HG03521 (cell line): Measurements from ENCODE around the gene C8A.

Experiments used
- ATAC-seq: cut with Tn5 transposase; IDR thresholded peaks from one replicate; pipeline ENCODE4 v1.9.1; 2021; ENCODE audit warnings: mild to moderate bottlenecking, moderate library complexity; ENCODE audit not compliant: unreplicated experiment

Gene C8A

DNA sequence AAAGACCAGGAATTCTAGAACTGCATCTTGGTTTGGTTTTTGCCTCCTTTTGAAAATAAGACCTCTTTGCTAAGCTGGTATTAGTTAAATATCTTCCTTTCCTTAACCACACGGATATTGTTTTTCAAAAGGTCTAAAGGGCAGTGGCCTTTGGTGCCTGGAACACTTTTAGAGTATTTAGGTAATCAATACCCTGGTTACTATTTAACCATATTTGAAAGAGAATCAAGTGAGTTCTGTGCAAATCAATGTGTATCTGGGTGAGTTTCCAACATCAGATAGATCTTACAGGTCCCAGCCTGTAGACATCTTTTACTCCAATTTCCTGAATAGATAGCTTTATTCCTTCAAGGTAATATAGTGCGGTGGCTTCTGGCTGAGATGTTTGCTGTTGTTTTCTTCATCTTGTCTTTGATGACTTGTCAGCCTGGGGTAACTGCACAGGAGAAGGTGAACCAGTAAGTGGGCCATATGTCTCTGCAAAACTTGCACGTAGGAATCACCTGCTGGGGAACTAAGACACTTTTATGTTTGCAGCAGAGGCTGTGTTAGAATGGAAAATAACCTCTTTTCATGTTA is at the start of gene C8A:
TSS of gene C8A (plus strand) at position 277 of the 579 bp plus-strand sequence. CDS start at position 382, 105 bp downstream.
- no peak for ATAC-seq

DNA sequence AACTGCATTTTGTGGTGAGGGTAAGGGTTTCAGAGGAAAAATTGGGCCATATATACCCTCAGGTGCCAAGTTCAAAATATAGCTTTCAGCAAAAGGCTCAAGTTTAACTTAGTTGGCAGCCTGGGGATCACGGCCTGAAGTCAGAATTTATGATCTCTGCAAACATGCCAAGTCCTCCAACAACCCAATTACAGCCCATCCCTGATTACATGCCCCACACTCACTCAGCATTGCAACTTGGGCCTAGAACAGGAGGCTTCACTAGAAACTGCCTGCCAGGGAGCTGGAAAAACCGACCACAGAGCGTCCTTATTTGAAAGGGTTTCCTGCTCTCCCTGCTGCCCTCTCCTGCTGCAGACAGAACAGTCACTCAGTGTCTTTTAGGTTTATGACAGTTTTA is 47.8 kb upstream of the C8A start:
- no peak for ATAC-seq

DNA sequence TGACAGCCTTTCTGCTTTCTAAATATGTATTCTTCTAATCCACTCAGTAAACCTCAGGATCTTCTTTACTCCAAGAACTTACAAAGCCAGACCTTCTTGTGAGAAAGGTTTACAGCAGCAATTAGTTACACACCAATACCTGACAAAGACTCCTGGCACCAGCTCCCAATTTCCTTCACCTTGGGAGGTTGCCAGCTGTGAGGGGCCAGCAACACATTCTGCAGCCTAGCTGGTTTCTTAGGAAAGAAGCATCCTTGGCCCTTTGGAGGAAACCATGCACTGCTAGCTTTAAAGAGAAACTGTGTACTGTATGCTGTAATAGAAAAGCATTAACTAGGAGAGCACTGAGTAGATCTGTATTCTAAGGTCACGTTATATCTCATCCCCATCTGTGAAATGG is 46.2 kb upstream of the C8A start:
- no peak for ATAC-seq

DNA sequence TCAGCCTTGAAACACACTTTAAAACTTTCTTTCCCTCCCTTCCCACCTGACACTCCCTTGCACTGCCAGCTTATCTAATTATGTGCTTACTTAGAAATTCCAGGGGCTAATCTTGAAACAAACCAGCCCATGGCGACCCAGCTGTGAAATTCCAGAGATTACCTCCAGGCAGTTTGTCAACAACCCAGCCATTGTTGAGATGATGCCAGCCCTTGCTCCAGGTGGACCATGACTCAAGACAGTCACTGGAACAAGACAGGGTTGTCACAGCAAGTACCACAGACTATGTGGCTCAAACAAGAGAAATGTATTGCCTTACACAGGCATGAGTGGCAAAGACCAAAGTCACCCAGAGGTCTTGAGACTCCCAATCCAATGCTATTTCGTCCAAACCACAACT is 43.3 kb upstream of the C8A start:
- ATAC-seq: no peak

DNA sequence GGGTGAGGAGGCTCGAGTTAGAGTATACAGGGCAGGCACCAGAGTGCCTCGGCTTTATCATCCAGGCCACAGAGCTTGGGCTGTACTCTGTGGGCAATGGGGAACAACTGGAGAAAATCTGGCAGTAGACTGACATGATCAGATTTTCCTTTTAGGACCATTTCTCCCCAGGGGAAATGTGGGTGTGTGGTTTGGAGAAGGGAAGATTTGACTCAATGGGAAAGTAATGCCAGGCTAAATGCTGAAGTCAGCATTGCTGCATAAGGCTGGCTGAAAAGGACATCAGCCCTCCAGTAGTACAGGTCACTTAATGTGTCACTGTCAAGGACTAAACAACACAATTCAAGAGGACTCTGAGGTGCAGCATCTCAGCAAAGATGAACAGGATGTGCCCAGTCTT is 40.4 kb upstream of the C8A start:
- ATAC-seq: no peak

DNA sequence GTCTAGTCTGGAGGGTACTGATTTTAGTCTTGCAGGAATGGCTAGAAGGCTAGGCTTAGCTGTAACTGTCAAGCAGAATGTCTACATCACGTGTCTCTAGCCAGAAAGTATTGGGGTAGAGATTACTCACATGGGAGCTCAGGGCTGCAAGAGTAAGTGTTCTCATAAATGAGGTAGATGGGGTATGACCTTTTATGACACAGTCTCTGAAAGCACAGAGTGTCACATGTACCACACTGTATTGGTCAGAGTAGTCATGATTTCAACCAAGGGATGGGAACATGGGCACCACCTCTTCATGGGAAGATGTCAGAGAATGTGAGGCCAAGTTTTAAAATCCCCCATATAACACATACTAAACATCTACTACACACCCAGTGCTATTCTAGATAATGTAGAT is 38.3 kb upstream of the C8A start:
- no peak for ATAC-seq

DNA sequence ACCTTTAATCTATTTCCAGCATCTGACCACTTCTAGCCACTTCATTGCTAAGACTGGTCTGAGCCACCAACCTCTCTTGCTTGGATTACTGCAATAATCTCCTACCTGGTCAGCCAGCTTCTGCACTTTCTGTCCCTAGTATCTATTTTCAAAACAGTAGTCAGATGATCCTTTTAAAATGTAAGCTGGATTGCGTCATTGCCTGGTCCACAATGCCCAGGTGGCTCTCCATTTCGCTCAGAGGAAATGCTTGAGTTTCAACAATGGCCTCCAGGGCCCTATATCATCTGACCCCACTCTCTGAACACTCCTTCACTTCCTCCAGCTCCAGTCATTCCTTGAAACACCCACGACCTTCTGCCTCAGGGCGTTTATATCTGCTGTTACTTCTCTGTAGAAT is 37.7 kb upstream of the C8A start:
- no peak for ATAC-seq

DNA sequence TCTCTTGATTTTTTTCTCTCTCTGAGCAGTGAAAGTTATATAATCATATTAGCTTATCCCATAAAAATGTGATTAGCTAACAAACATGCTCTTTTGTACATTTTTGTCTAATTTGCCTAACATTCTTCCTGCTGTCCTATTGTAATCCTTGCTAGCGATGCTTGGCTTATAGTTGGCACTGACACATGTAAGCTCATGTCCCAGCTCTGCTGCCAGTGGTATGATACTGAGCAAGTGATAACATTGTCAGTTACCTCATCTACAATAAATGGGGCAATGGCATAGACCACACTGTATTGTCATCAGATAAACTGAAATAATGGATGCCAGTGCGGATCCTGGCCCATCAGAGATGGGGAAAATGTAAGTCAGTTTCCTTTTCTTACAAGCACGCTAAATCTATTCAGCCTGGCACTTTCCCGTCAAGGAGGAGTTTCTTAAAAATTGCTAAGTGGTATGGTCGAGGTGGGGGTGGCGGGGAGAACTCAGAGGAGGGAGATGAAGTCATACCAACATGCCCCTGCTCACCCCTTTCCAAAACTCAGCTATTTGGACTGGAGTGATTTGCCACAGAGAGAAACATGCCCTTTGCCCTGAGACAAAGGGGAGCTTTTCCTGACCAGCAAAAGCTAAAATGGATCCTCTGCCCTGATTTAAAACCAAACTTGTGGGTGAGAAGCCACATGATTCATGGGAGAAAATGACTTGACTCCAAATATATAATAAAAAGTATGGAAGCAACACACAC is 36.7 kb upstream of the C8A start:
- no peak for ATAC-seq

DNA sequence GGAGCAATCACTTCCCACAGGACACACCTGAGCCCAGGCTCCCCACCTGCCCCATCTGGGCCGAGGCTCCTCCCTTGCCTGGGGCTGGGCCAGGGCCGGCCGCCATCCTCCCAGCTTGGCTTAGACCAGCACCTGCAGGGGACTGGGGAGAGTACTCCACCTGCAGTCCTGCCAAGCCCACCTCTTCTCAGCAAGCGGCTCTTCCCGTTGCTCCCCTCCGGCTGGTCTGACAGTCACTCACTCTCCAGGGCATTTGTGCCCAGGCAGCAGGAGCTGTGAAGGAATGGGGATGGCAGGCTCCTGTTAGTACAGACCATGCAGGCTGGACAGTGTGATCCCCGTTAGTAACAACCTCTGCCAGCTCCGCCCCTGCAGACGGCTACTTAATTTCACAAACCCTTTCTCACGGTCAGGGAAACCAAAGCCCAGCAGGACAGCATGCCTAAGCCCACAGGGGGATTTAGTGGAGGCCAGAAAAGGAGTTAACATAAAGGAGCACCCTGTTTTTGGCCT is 35.2 kb upstream of the C8A start, which contains the start of gene FYB2:
TSS of gene FYB2 (minus strand) at position 18 of the 513 bp plus-strand sequence. CDS start 114 bp downstream, outside the sequence.
- no peak for ATAC-seq

DNA sequence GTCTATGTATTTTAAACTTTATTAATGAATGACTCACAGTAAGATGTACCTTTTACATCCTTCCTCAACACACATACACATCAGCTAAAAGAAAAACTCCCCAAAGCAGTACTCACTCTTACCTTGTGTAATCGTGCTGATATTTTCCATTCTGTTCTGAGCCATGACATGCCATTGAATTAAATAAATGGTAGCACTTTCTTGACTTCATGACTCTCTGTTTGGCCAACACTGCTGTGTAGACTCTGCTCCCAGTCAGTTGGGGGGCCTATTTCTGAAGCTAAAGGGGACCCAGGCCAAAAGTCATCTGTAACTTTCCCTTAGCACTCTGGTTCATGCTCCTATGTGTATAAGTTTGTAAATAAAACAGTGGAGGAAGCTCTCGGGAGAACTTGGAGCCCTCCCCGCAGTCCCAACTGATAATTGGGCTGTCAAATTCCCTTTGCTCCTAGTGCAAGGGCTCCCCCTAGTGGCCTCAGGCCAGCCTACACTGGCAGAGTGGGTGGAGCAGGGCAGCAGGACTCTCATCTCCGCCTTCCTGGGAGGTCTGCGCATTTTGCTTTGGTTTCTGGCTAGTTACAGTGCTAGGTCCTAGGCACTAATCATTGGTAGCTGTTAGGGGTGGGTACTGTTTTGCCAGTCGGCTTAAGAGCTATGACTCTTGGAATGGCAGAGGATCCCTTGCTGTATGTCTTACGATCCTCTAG is 33.7 kb upstream of the C8A start:
- ATAC-seq: peak; percentile 65

DNA sequence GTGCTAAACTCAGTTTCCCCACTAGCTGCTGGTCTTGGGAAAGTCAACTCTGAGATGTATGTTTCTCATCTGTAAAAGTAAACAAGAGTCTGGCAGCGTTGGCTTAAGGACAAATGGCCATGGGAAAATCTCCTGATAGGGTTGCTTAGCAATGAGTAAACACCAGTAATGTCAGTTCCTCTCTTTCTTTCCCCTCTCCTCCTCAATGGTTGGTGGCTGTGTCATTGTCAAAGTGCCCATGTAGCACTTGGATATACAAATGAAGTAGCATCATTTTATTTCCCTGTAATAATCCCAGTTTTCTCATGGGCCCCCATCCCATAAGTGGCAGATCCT is 33.2 kb upstream of the C8A start:
- no peak for ATAC-seq

DNA sequence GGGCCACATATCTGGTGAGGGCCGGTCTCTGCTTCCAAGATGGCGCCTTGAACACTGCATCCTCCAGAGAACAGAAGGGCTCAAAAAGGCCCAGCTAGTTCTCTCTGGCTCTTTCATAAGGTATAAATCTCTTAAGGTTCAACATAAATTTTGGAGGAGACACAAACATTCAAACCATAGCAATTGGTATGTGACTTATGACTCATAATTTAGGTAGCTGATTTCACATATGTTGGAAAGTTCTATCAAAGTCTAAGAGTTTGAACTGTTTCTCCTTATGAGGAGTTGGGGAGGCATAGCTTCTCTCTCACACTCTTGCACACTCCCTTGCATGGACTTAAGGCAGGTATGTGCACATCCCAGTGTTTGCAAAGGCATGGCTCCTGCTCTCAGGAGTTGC is 30.3 kb upstream of the C8A start:
- no peak for ATAC-seq

DNA sequence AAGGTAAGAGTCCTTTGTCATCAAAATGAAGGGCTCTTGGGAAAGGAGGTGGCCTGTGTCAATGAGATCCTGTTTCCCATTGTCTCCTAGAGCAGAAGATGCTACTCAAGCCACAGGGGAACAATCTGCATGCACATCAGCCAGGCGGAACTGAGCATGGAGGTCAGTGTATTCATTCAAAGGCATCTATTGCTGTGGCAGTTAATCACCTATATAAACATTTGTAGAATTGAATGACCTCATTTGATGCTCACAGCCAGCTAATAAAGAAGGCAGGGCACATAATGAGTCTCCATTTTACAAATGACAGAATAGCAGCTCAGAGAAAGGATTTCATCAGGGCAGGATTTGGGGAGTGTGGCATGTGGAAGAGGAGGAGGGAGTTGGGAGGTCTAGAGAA is 29.7 kb upstream of the C8A start:
- ATAC-seq: no peak

DNA sequence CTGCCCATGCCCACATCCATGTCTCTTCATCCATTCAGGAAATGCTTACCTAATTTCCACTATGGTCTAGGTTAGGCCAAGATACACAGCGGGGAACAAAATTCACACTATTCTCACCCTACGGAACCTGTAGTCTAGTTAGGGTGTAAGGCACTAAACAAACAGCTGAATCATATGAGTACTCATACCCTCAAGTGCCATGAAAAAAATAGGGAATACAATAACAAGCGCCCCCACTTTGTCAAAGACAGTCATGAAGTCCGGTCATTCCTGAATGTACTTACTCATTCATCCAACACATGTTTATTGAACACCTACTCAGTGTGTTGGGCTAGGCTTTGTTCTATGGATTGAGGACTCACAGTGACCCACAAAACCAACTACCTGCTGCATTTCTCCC is 29.2 kb upstream of the C8A start:
- ATAC-seq: no peak

DNA sequence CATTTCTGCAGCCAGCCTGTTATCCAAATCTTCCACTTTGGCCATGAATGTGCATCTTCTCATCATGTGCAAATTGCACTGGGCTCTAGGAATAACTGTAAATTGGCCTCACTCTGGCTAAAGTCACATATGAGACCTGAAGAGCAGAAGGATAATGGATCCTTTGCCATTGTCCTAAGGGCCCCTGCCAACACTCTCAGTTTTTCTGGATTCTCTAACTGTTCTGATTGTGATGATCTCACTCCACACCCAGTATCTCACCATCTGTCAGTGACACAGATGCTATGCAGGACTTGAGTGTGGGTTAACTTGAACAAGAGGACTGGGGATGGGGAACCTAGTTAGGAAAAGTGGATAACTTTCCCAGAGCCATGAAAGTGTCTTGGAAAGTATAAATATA is 26.9 kb upstream of the C8A start:
- no peak for ATAC-seq

DNA sequence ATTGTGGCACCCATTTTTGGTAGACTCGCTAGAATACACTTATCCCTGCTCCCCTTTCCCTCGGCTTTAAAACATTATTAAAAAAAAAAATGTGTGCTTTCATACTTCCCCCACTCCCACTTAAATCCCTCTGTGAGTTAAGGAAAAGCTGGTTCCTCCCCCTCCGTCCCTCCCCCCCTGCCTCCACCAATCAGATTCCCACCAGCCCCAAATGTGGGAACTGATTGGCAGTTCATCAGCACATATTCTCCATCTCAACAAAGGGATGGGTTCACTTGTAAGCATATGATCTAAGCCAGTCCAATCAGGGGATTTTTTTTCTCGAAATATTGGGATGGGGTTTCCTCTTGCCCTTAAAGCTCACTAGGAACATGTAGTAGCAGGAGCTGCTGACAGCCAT is 24.5 kb upstream of the C8A start:
- no peak for ATAC-seq

DNA sequence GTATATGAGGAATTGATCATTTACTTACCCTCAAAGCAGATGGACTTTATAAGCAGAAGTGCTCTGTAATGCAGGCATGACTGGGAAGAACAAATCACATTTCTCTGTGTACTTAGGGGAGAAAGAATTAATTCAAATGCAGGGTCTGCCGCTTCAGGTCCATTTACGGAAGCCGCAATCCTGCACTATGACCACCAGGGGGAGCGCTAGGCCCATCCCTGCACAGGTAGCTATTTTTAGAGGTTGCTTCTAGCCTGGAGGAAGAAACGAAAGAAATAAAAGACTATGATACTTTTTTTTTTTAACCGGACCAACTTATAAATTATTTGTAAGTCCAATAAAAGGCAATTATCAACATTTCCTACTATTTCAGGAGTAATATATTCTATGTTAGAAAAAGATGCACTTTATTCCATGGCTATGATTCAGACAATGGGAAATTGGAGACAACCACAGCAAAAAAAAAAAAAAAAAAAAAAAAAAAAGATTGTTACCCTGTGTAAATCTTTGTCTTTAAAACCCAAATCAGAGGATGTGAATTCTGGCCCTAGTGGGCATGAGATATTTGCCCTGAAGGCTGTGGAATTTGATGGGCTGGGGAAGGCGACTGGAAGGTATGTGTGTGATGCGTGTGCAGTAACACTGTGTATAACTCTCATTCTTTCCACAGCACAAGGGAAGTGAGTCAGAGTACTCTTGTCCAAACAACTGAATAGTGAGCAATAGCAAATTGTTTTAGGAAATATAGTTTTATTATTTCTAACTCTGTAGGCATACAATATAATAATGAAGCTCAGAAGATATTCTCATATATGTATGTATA is 22.5 kb upstream of the C8A start:
- no peak for ATAC-seq

DNA sequence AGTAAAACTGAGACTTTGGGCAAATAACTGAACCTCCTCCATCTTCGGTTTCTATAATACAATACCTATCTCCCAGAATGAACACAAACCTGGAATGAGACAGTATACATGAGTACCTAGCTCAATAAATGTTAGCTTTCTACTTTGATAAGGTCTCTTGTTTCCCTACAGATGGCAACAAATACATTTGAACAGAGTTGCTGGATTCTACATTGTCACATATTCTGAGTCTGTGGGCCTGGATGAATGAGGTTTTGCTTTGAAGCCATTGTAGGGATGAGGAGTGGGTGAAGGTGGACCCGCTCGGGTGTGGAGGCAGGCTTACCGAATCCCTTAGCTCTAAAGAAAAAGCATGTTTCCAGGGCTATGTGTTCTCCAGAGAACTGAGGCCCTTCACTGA is 21.5 kb upstream of the C8A start:
- no peak for ATAC-seq

DNA sequence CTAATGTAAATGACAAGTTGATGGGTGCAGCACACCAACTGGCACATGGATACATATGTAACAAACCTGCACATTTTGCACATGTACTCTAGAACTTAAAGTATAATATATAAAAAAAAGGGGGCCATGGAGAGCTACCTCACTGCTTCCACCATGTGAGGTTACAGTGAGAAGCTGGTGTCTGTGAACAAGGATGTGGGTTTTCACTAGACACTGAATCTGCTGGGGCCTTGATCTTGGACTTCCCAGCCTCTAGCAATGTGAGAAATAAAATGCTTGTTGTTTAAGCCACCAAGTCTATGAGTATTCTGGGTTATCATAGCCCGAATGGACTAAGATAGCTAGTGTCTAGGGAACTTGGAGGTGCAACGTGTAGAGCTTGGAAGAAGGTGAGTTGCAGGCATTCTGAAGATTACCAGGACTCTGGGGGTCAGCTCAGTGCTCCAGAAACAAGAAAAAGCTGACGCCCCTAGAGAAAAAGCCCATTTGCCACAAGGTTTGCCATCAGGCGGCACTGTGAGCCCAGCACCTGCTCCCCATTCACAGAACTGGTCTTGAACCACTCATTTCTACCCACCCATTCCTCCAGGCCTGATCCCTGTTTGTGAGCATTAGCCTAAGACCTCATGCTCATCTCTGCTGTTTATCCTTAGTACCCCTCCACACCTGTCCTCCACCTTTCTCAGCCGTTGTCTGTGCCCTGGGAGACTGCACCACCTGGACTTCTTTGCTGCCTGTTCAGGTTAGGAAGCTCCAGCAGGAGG is 20.3 kb upstream of the C8A start:
- no peak for ATAC-seq

DNA sequence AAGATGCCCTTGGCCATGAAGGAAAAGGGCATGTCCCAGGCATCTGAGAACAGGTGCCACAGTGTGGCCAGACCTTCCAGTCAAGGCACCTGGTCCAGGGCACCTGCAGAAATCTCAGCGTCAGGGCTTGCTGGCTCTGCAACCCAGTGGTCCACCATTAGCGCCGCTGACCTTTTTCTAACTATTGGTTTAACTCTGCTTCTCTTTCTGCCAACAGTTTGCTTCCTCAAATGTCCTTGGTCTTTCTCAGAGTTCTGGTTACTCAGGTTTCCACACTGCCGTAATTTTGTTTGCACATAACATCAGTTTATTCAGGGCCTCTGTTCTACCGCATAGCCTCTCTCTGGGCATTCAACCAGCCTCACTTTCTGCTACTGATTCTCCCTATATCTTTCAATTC is 18.9 kb upstream of the C8A start:
- ATAC-seq: no peak

DNA sequence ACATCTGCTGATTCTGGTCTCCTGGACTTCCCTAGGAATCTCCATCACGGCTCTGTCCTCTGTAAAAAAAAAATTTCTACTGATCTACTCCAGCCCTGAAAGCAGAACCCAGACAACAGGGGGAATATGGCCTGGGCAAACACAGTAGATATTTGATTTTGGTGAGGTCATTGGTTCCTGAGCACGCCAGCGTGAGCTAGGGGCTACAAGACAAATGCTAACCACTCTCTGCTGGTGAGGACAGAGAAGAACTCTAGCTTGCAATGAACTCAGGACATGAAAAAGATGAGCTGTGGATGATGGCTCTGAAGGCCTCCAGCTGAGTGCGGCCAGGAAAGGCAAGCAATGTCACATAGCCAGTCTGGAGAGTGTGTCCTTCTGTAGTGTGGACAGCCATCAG is 18.2 kb upstream of the C8A start:
- no peak for ATAC-seq
